ENCODE measurements around the gene CDYL2. TPM values are rescaled to one million over a fixed set of nuclear protein-coding genes. Genes with fewer than 3 reads are reported as not detected.

The CDYL2 gene
- polyA plus RNA-seq, 1 of the 3 experiments (the other 2 are of a cell fraction) = 0.03 TPM

GRCh38 chr16:80707686-80708085, 96.7 kb downstream of the CDYL2 start:
- no peak overlapping the region for H3K27ac ChIP-seq (ENCODE audit: low read depth in 2 of 2, low read length in 1 of 2)
- no peaks in the 10 kb centered on the region for H3K79me2 ChIP-seq (ENCODE audit: insufficient read depth)
- H3K36me3 ChIP-seq (replicated peaks in 1 of 2; ENCODE audit: control insufficient read depth in 1 of 2, insufficient read depth in 2 of 2, low read length in 1 of 2) = no peaks in the 10 kb centered on the region
- H2AFZ ChIP-seq (ENCODE audit: low read depth) = no peak overlapping the region
- no peaks in the 10 kb centered on the region for H3K4me1 ChIP-seq (ENCODE audit: control insufficient read depth in 1 of 2, insufficient read depth in 2 of 2, low read depth in 1 of 2, low read length in 1 of 2)
- H3K9me2 ChIP-seq = no peaks in the 10 kb centered on the region
- no peaks in the 10 kb centered on the region for H3K9me3 ChIP-seq
- CTCF ChIA-PET = no interaction called here
- no peak overlapping the region for H3K4me2 ChIP-seq
- POLR2A ChIA-PET = no interaction called here
- no peak overlapping the region for H3K4me3 ChIP-seq (ENCODE audit: low read depth in 2 of 2, low read length in 1 of 2)
- no peak for DNase-seq
- no peaks in the 10 kb centered on the region for H4K20me1 ChIP-seq (ENCODE audit: insufficient read depth)
- no peak for TF ChIP-seq POLR2AphosphoS5 (IDR thresholded peaks at IDR 0.05; ENCODE audit: low read depth, low read length)
- TF ChIP-seq NRF1 (IDR thresholded peaks at IDR 0.05; ENCODE audit: low read depth, low read length) = no peak
- TF ChIP-seq FOXJ3 (CRISPR knock-in tag; IDR thresholded peaks at IDR 0.05) = no peak
- TF ChIP-seq IRF3 (IDR thresholded peaks at IDR 0.05; ENCODE audit: low read depth, low read length) = no peak
- TF ChIP-seq JUND (IDR thresholded peaks at IDR 0.05) = no peak
- TF ChIP-seq RAD21 (IDR thresholded peaks at IDR 0.05; ENCODE audit: low read length) = no peak
- TF ChIP-seq RFX5 (IDR thresholded peaks at IDR 0.05; ENCODE audit: low read length) = no peak
- TF ChIP-seq REST (IDR thresholded peaks at IDR 0.05; ENCODE audit: low read depth, low read length) = no peak
- no peak for TF ChIP-seq USF1 (IDR thresholded peaks at IDR 0.05; ENCODE audit: borderline replicate concordance, low read depth)
- TF ChIP-seq GABPA (IDR thresholded peaks at IDR 0.05; ENCODE audit: low read depth) = no peak
- no peak for TF ChIP-seq MXI1 (IDR thresholded peaks at IDR 0.05; ENCODE audit: low read depth, low read length)
- TF ChIP-seq SIN3A (IDR thresholded peaks at IDR 0.05; ENCODE audit: borderline replicate concordance, low read depth, low read length) = no peak
- no peak for TF ChIP-seq YY1 (IDR thresholded peaks at IDR 0.05; ENCODE audit: low read depth)
- no peak for TF ChIP-seq ZBTB33 (IDR thresholded peaks at IDR 0.05; ENCODE audit: borderline replicate concordance, low read depth)
- TF ChIP-seq TCF12 (IDR thresholded peaks at IDR 0.05) = no peak
- TF ChIP-seq PBX3 (IDR thresholded peaks at IDR 0.05) = no peak
- TF ChIP-seq SMC3 (IDR thresholded peaks at IDR 0.05; ENCODE audit: low read depth, low read length) = no peak
- no peak for TF ChIP-seq EZH2phosphoT487 (IDR thresholded peaks at IDR 0.05; ENCODE audit: borderline replicate concordance, low read depth)
- no peak for TF ChIP-seq RCOR1 (IDR thresholded peaks at IDR 0.05; ENCODE audit: low read length)
- no peak for TF ChIP-seq EP300 (IDR thresholded peaks at IDR 0.05; ENCODE audit: borderline replicate concordance in 1 of 2, low read depth in 1 of 2, low read length in 1 of 2)
- H3F3A ChIP-seq (replicated peaks; ENCODE audit: insufficient read depth) = no peaks in the 10 kb centered on the region
- no peaks in the 10 kb centered on the region for H3K27me3 ChIP-seq (ENCODE audit: insufficient read depth)
- no peak overlapping the region for H3K9ac ChIP-seq
